ENCODE results near the gene ELFN2. TPM values are rescaled to one million over a fixed set of nuclear protein-coding genes. Genes with fewer than 3 reads are reported as not detected.

ELFN2 gene
- total RNA-seq, 1 donor from 2014 or later: not detected

DNA sequence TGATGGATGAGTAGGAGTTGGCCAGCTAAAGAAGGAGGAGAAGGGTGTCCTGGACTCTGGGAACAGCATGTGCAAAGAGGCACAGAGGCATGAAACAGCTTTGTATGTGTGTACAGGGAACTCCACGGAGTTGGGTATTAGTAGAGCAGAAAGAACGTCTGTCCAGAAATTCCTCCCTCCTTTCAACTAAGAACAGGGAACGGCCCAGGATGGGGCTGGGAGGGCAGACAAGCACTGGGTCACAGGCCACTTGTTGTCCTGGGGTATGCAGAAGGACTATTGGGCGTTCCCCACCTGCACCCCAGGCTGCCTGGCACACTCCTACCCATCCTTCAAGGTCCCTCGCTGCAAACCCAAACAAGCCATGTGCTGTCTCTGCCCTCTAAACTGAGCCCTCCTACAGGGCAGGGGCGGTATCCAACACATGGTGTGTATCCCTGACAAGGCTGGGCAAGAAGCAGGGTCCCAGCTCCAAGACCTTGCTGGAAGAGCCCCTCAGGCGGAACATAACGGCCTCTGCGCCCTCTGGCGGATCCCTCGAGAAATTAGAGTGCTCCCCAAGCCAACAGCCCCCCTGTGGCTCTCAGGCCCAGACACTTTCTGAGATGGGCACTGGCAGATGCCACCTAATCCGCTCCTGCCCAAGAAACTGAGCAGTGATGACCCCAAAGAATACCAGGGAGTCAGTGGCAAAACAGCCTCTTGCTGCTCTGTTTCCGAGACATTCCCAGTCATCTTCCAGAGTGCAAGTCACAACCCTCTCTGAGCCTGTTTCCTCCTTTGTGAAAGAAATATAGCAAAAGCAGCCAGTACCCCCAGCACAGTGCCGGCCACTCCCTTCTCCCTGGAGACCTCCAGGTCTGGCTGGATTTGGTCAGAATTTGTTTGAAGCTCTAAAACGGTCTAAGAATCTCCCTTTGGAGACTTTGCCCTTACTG lies 1.6 kb upstream of the ELFN2 start:
- ATAC-seq (ENCODE audit: low read depth) (peak; percentile 64), DNase-seq (peak; percentile 42)
- CTCF ChIA-PET: interaction anchor here (1.1 to 3.8 kb wide), 8 partner anchors 112 to 169 kb away, joined by 3 to 42 read pairs (median 4); no protein-coding TSS in a partner anchor
- Mint-ChIP-seq H3K36me3 (ENCODE audit: low read depth) (no peaks in the 10 kb centered on the region), H3K27me3 (peaks cover 76% of the 10 kb centered on the region), H3K27ac (no peak overlapping the region), H3K9me3 (no peaks in the 10 kb centered on the region), H3K4me3 (no peak overlapping the region), H3K4me1 (peaks cover 17% of the 10 kb centered on the region)
- intact Hi-C loops (cut with micrococcal nuclease): loop anchor here (1.0 kb wide), 2 partner anchors 112 to 162 kb away; no protein-coding TSS in a partner anchor
- TF ChIP-seq, protein P1, sequence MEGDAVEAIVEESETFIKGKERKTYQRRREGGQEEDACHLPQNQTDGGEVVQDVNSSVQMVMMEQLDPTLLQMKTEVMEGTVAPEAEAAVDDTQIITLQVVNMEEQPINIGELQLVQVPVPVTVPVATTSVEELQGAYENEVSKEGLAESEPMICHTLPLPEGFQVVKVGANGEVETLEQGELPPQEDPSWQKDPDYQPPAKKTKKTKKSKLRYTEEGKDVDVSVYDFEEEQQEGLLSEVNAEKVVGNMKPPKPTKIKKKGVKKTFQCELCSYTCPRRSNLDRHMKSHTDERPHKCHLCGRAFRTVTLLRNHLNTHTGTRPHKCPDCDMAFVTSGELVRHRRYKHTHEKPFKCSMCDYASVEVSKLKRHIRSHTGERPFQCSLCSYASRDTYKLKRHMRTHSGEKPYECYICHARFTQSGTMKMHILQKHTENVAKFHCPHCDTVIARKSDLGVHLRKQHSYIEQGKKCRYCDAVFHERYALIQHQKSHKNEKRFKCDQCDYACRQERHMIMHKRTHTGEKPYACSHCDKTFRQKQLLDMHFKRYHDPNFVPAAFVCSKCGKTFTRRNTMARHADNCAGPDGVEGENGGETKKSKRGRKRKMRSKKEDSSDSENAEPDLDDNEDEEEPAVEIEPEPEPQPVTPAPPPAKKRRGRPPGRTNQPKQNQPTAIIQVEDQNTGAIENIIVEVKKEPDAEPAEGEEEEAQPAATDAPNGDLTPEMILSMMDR (IDR thresholded peaks at IDR 0.05): no peak
- POLR2A ChIA-PET: no interaction called here

DNA sequence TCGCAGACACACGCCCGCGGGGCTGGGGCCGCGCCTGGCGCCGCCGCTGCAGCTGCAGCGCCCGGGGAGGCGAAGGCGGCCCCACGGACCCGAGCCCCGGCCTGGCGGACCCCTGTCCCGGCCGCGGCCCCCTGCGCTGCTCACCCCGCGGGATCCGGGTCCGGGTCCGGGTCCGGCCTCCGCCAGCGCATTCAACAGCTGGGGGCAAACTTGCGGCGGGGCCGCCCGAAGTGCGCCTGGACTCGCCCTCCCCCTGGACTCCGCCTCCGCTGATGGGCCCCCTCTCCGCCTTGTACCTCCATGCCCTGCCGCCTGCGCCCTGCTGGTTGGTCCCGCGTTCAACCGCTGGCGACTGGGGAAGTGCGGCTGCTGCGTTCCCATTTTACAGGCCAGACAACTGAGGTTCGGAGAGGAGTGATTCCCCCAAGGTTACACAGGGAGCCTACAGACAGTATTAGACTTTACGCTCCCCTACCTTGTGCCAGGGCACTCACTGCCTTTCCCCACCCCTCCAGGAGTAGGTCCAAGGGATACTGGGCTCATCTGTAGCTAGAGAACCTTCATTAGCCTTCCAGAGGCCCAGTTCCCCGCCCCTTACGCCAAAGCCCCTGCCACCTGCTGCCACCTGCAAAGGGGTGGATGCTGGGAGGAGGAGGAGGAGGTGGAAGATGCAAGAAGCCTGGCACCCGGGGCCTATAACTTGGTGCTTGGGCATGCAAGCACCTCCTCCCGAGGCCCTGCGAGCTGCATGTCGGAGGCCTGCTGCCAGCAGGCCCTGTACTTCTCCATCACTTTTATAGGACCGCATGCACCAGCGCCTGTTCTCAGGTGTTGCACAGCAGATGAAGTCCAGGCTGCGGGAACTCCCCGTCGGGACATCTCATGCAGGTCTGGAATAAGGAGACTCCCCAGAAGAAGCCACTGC lies 694 bp upstream of the ELFN2 start:
- no peaks in the 10 kb centered on the region for H3K36me3 Mint-ChIP-seq (ENCODE audit: low read depth)
- no peaks in the 10 kb centered on the region for H3K9me3 Mint-ChIP-seq
- DNase-seq (no peak), ATAC-seq (ENCODE audit: low read depth) (no peak)
- no peak overlapping the region for H3K27ac Mint-ChIP-seq
- intact Hi-C loops (cut with micrococcal nuclease): no loop called here
- ChIA-PET CTCF (interaction anchor here (1.1 to 3.8 kb wide), 6 partner anchors 111 to 161 kb away, joined by 3 to 42 read pairs (median 6); no protein-coding TSS in a partner anchor), POLR2A (no interaction called here)
- H3K27me3 Mint-ChIP-seq: peaks cover 77% of the 10 kb centered on the region
- H3K4me3 Mint-ChIP-seq: peak overlapping the region; percentile 44
- peaks cover 17% of the 10 kb centered on the region for H3K4me1 Mint-ChIP-seq
- TF ChIP-seq, protein P1 (IDR thresholded peaks at IDR 0.05): no peak

DNA sequence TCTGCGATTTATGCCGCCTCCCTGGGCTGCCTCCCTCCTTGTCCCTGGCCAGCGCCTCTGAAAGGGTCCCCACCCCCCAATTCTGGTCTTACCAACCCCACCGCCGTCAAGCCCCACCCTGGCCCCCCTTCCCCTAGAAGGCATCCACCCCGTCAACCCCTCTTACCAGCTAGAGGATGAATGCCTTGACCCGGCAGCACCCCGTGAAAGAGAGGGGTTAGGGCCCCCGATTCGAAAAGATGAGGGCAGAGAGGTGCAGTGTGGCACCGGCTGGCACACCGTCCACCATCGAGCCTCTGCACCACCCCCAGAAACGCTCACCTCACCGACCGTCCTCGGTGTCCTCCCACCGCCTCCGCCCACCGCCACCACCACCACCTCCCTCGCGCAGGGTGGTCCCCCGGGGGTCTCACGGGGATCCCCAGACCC lies 559 bp downstream of the ELFN2 start:
- Mint-ChIP-seq H3K9me3 (no peaks in the 10 kb centered on the region), H3K36me3 (ENCODE audit: low read depth) (no peaks in the 10 kb centered on the region), H3K4me1 (peaks cover 17% of the 10 kb centered on the region), H3K4me3 (peak overlapping the region; percentile 19), H3K27me3 (peaks cover 72% of the 10 kb centered on the region), H3K27ac (no peak overlapping the region)
- DNase-seq: no peak
- TF ChIP-seq, protein P1 (IDR thresholded peaks at IDR 0.05): no peak
- no peak for ATAC-seq (ENCODE audit: low read depth)
- POLR2A ChIA-PET: no interaction called here
- CTCF ChIA-PET: no interaction called here
- intact Hi-C loops (cut with micrococcal nuclease): no loop called here

DNA sequence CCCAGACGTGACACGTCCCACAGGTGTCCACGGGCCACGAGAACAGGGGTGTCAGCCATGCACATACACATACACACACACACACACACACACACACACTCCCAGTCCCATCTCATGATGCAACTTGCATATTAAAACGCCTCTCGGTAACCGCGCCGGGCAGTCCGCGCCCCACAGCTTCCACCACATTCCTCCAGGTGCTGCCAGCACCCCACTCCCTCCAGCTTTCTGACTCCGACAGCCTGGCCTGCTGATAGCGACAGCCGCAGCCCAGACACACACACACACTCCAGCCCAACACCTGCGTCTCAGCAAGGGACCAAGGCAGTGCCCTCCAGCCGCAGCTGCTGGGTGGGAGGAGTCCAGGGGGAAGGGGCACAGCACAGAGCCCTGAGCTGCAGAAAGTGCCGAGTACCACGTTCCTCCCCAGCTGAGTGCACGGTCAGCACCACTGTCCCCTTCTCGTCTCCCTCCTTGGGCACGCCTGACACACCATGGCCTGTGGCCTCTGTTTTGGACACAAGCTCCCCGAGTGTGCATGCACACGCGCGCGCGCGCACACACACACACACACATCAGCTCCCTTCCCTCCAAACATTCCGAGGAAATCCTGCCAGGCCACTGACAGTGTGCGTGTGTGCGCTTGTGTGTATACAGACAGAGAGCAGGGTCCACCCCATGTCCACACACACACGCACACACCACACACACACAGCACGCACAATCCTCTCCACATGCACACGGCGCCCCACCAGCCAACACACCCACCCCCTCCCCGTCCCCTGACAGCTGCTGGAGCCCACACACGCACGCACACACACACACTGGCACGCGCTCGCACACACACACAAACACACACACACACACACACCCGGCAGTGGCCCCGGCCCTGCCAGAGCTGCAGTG lies 1.2 kb downstream of the ELFN2 start:
- TF ChIP-seq, protein P1 (IDR thresholded peaks at IDR 0.05): no peak
- H3K27me3 Mint-ChIP-seq: peaks cover 70% of the 10 kb centered on the region
- DNase-seq (no peak), ATAC-seq (ENCODE audit: low read depth) (peak; percentile 28)
- CTCF ChIA-PET: no interaction called here
- POLR2A ChIA-PET: no interaction called here
- peaks cover 18% of the 10 kb centered on the region for H3K4me1 Mint-ChIP-seq
- H3K27ac Mint-ChIP-seq: no peak overlapping the region
- peak overlapping the region; percentile 41 for H3K4me3 Mint-ChIP-seq
- no peaks in the 10 kb centered on the region for H3K36me3 Mint-ChIP-seq (ENCODE audit: low read depth)
- intact Hi-C loops (cut with micrococcal nuclease): no loop called here
- no peaks in the 10 kb centered on the region for H3K9me3 Mint-ChIP-seq
